DND-41 (cell line): ENCODE data around the gene PRDM15.

Experiments used
- CTCF ChIP-seq: IDR thresholded peaks from 2 replicates; pipeline ENCODE4 v1.5.1; 2012; ENCODE audit warnings: borderline replicate concordance, low read length, moderate library complexity, mild to moderate bottlenecking; ENCODE audit not compliant: poor library complexity, severe bottlenecking; ENCODE audit errors: extremely low read depth
- EZH2 ChIP-seq: IDR thresholded peaks from 3 replicates; pipeline ENCODE4 v1.6.1; 2012; ENCODE audit warnings: borderline replicate concordance, low read depth, mild to moderate bottlenecking, moderate library complexity, low read length, inconsistent platforms; ENCODE audit not compliant: severe bottlenecking

GRCh38 chr21:41901099-41901498 lies 22.0 kb upstream of the PRDM15 start:
- no peak for TF ChIP-seq CTCF
- no peak for TF ChIP-seq EZH2
